Keratinocyte (primary cell): ENCODE measurements around the gene NSUN2.

Experiments used
- CTCF ChIP-seq, 3 experiments: IDR thresholded peaks in 1 of 3; conservative IDR thresholded peaks in 1 of 3; optimal IDR thresholded peaks in 1 of 3; 2 replicates in 2 of 3; 3 replicates in 1 of 3; pipeline versions ENCODE3 to v1.5.1; 2011; ENCODE audit warnings: low read length in 3 of 3, mild to moderate bottlenecking in 3 of 3, moderate library complexity in 2 of 3, control low read depth in 1 of 3, inconsistent platforms in 1 of 3; ENCODE audit not compliant: insufficient read depth in 2 of 3; ENCODE audit errors: extremely low read depth in 1 of 3
- EZH2 ChIP-seq: IDR thresholded peaks from one replicate; pipeline ENCODE4 v1.6.1; 2012; ENCODE audit warnings: inconsistent platforms, mild to moderate bottlenecking, low read length, moderate library complexity

- TF ChIP-seq EZH2 (no peak), CTCF (optimal IDR thresholded peaks at IDR 0.05 in 1 of 3, IDR thresholded peaks at IDR 0.05 in 1 of 3, conservative IDR thresholded peaks at IDR 0.05 in 1 of 3; ENCODE audit: extremely low read depth in 1 of 3, insufficient read depth in 2 of 3, low read length in 3 of 3) (no peak)
These were observed 19.2 kb upstream of the NSUN2 start for GRCh38 chr5:6652025-6652424.
